ENCODE results near the gene PARD3B.
A peak's percentile ranks its signal among the peaks of the same experiment; 100 is the strongest.

Gene PARD3B

DNA sequence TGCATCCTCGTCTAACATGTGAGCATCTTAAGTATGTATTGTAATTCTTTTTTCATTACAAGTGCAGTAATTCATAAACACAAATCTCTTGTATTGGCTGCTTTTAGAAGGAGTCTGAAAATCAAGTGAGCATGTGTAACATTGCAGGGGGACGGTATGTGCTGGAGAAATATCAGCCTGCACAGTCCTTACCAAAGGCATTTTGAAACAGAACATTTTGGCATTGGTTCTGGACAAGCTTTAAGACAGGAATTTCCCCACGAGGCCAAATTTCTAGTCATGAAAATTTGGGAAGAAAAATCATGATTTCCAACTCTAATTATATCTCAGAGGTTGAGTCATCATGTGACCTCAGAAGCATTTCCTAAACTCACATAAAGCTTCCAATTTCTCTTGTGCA is 1112.3 kb downstream of the PARD3B start:
- DNase-seq (ENCODE audit: low read depth), result peak; percentile 61

DNA sequence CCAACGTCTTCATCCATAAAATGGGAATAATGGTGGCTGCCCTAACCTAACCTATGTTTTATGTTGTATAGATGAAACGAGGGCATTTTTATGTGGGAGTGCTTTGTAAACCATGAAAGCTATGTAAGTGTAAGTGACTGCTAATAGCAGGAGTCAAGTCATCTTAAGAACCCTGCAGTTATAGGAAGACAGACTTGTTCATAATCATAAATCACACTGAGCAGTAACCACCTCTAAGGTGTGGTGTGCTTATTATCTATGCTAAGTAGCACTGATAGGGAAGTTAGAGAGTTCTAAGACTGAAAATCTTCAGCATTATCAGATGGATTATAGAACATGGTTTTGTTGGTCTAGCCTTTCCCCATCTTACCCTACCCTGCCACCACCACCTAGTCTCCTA is 1112.8 kb downstream of the PARD3B start:
- no peak for DNase-seq (ENCODE audit: low read depth)

GRCh38 chr2:205658572-205658971 is 1113.3 kb downstream of the PARD3B start:
- DNase-seq (ENCODE audit: low read depth), result no peak

DNA sequence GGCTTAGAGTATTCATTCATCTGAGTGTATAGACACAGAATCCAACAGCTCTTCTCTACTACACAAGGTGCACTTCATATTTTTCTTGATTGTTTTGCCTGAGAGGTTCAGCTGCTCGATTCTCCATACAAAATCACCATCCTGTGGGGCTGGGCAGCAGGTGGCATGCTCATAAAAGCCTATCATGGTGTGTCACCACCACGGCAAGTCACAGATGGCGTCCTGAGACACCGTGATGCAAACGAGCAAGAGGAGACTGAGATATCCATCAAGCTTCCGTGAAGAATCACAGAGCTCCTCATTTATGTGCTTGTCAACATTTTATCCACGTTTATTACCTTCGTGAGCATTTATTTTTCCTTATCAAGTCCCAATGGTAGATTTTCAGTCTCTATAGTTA is 1114.6 kb downstream of the PARD3B start:
- DNase-seq (ENCODE audit: low read depth), result no peak

- DNase-seq (ENCODE audit: low read depth), result peak; percentile 96
Observed at GRCh38 chr2:205660521-205661124, 1115.3 kb downstream of the PARD3B start.

- no peak for DNase-seq (ENCODE audit: low read depth)
Observed at GRCh38 chr2:205661281-205661680, 1116.0 kb downstream of the PARD3B start.

DNA sequence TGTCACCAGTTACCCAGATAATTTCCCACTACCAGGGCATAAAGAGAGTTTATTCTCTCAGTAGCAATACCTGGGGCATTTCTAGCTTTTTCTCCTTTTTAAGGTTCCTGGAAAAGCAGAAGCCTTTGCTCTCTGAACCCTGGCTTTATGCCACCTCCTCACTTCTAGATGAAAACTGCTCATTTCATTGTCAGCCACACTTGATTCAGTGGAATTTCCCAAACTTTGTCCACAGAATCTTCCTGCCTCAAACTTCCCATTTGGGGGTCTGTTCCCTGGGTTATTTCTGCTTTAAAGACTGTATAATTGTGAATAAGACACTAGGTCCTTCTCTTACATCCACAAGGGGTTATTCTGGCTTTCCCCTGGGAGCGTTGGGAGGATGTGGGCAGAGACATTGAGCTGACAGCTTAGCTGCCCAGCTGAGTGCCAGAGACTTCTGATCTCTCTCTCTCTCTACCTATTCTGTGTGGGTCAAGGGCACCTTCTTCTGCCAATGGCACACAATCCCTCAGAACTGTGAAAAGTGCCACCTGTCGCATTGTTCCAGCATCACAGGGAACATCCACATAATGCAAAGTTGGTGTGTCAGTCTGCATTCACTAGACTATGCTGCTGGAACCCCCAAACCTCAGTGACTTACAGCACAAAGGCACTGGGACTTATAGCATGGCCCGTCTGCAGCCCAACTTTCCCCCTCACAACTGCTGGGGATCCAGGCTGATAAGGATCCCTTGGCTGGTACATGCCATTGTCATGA is 1117.1 kb downstream of the PARD3B start:
- no peak for DNase-seq (ENCODE audit: low read depth)

DNA sequence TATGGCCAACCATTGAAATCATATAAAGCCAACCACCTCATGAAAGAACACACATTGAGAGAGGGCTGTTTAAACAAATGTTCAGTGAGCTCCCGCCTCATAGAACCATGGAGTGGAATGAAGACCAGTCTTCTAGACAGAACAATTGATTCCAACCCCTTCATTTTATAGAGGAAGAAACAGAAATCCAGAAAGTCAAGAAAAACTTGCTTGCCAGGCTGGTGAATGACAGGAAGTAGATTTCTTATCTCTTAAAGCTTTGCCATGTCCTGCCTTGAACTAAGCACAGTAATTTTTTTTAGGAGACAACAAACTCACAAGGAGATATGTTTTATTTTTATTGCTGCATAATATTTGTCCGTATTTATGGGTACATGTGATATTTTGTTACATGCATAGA is 1120.5 kb downstream of the PARD3B start:
- no peak for DNase-seq (ENCODE audit: low read depth)

Measured in iris pigment epithelial cell (primary cell).